HepG2 (cell line): ENCODE data around the gene VCP. TPM values are rescaled to one million over a fixed set of nuclear protein-coding genes. Genes with fewer than 3 reads are reported as not detected.
A peak's percentile ranks its signal among the peaks of the same experiment; 100 is the strongest.

Experiments
- AKNA ChIP-seq: sonication (generic); formaldehyde crosslinking; IDR thresholded peaks from 2 replicates; pipeline ENCODE4 v1.4.0; 2020; ENCODE audit warnings: missing genetic modification reagents, borderline replicate concordance
- CERS6 ChIP-seq: sonication (generic); formaldehyde crosslinking; IDR thresholded peaks from 2 replicates; pipeline ENCODE4 v1.5.0; 2020; ENCODE audit warnings: missing genetic modification reagents
- DMAP1 ChIP-seq: IDR thresholded peaks from 2 replicates; pipeline ENCODE4 v1.6.1; 2016
- HIVEP1 ChIP-seq: sonication (generic); formaldehyde crosslinking; IDR thresholded peaks from 2 replicates; pipeline ENCODE4 v1.4.0; 2020; ENCODE audit warnings: mild to moderate bottlenecking, missing genetic modification reagents
- HMGXB3 ChIP-seq: sonication (generic); formaldehyde crosslinking; IDR thresholded peaks from 2 replicates; pipeline ENCODE4 v1.4.0; 2020; ENCODE audit warnings: missing genetic modification reagents, borderline replicate concordance
- LBX2 ChIP-seq: sonication (generic); formaldehyde crosslinking; IDR thresholded peaks from 2 replicates; pipeline ENCODE4 v1.5.0; 2020; ENCODE audit warnings: missing genetic modification reagents, mild to moderate bottlenecking, borderline replicate concordance
- MAZ ChIP-seq, 2 experiments: sonication (generic) in 1 of 2; formaldehyde crosslinking in 1 of 2; IDR thresholded peaks; 2 replicates each; pipeline versions ENCODE4 v1.5.0 to v1.6.1; 2012 to 2020; ENCODE audit warnings: low read depth in 2 of 2, mild to moderate bottlenecking in 2 of 2, borderline replicate concordance in 1 of 2, improper control_type of control experiment in 1 of 2, low read length in 1 of 2, missing genetic modification reagents in 1 of 2, moderate library complexity in 1 of 2
- NCOA1 ChIP-seq: sonication (generic); formaldehyde crosslinking; IDR thresholded peaks from 2 replicates; pipeline ENCODE4 v1.9.0; 2021; ENCODE audit warnings: missing genetic modification reagents
- PTBP1 ChIP-seq: fragments of 200-400 bp; formaldehyde crosslinking; IDR thresholded peaks from 2 replicates; pipeline ENCODE4 v1.6.1; 2018; ENCODE audit warnings: low read length, low read depth; ENCODE audit not compliant: poor library complexity, severe bottlenecking
- ZBTB25 ChIP-seq: IDR thresholded peaks from 2 replicates; pipeline ENCODE4 v1.6.1; 2018; ENCODE audit warnings: missing genetic modification reagents
- ZNF577 ChIP-seq: sonication (generic); formaldehyde crosslinking; IDR thresholded peaks from 2 replicates; pipeline ENCODE4 v1.4.0; 2020; ENCODE audit warnings: mild to moderate bottlenecking, low read depth, missing genetic modification reagents, borderline replicate concordance
- ZNF598 ChIP-seq: sonication (generic); formaldehyde crosslinking; IDR thresholded peaks from 2 replicates; pipeline ENCODE4 v1.5.1; 2020; ENCODE audit warnings: mild to moderate bottlenecking, missing genetic modification reagents, borderline replicate concordance
- ZNF7 ChIP-seq: IDR thresholded peaks from 2 replicates; pipeline ENCODE4 v1.6.1; 2016; ENCODE audit warnings: missing biosample characterization, missing genetic modification reagents
- ZNF768 ChIP-seq: sonication (generic); formaldehyde crosslinking; IDR thresholded peaks from 2 replicates; pipeline ENCODE4 v1.4.0; 2020; ENCODE audit warnings: missing genetic modification reagents
- ZNF775 ChIP-seq: sonication (generic); formaldehyde crosslinking; IDR thresholded peaks from 2 replicates; pipeline ENCODE4 v1.4.0; 2020; ENCODE audit warnings: missing genetic modification reagents, mild to moderate bottlenecking, moderate library complexity, borderline replicate concordance
- polyA plus RNA-seq, 8 experiments: library from polyadenylated mRNA; depleted of rRNA in 3 of 8; stranded (reverse) in 7 of 8; unstranded in 1 of 8; fragments of >200 nt; fragmentation: Illumina TruSeq in 4 of 8; extraction: Trizol in 4 of 8; gene quantifications; 2 replicates each; pipeline versions ENCODE4 v1.2.1 to v1.2.3, GENCODE V29; 2011 to 2016; ENCODE audit warnings: low read depth in 4 of 8, missing spikeins in 1 of 8, mixed read lengths in 1 of 8; ENCODE audit not compliant: insufficient read depth in 1 of 8
- total RNA-seq, 5 experiments: library from RNA; depleted of rRNA; stranded (reverse); fragments of >200 nt; fragmentation: Illumina TruSeq; extraction: Trizol; gene quantifications; 2 replicates each; pipeline ENCODE4 v1.2.3, GENCODE V29; 2016; ENCODE audit warnings: low read depth in 1 of 5

Gene VCP
- total and polyA plus RNA-seq, 2 of the 13 experiments (the other 11 are each of a cell fraction or from before 2014, with no cell fraction given) = 143 to 391 TPM

GRCh38 chr9:35096035-35096849 lies 23.8 kb upstream of the VCP start, which contains the start of gene PIGO (continued):
- TF ChIP-seq NCOA1 (CRISPR knock-in tag) (no peak; the same call in 1 of the 2 replicates), PTBP1 (peak; percentile 34), CERS6 (CRISPR knock-in tag) (no peak), ZNF598 (CRISPR knock-in tag) (peak; percentile 91; the same call in 1 of the 2 replicates), DMAP1 (CRISPR knock-in tag) (peak; percentile 99), AKNA (CRISPR knock-in tag) (peak; percentile 63; the same call in 1 of the 2 replicates), ZNF775 (CRISPR knock-in tag) (peak; percentile 88; the same call in 1 of the 2 replicates), HMGXB3 (CRISPR knock-in tag) (peak; percentile 59; the same call in 1 of the 2 replicates), ZNF7 (no peak), HIVEP1 (peak; percentile 78; the same call in 1 of the 2 replicates), ZBTB25 (CRISPR knock-in tag) (peak; percentile 30), ZNF577 (CRISPR knock-in tag) (peak; percentile 81; the same call in 1 of the 2 replicates), LBX2 (CRISPR knock-in tag) (peak; percentile 80; the same call in 1 of the 2 replicates), ZNF768 (CRISPR knock-in tag) (peak; percentile 87; the same call in 1 of the 2 replicates), MAZ (IDR thresholded peaks at IDR 0.05; ENCODE audit: borderline replicate concordance, low read depth, low read length) (peak; percentile 71; the same call in 1 of the 2 replicates), MAZ (CRISPR knock-in tag; IDR thresholded peaks at IDR 0.05; ENCODE audit: low read depth) (peak; percentile 95)
